ENCODE data around the gene VAC14. TPM values are rescaled to one million over a fixed set of nuclear protein-coding genes. Genes with fewer than 3 reads are reported as not detected.

VAC14 gene
- total RNA-seq, 1 donor: 25.0 TPM

Other genes with a start within 250 kb of the VAC14 start
- gene IL34, start 154.6 kb downstream of the VAC14 start, total RNA-seq: 0.52 TPM
- 3.5 TPM for gene MTSS2, start 115.1 kb downstream of the VAC14 start, total RNA-seq

Measured in mononuclear cell (primary cell).